ENCODE data around the gene ZNF566.

DNA sequence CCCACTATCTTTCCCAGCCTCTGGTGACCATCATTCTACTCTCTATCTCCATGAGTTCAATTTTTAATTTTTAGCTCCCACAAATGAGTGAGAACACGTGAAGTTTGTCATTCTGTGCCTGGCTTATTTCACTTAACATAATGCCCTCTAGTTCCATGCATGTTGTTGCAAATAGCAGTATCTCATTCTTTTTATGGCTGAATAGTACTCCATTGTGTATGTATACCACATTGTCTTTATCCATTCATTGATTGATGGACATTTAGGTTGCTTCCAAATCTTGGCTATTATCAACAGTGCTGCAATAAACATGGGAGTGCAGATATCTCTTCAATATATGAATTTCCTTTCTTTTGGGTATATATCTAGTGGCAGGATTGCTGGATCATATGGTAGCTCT is 48.0 kb downstream of the ZNF566 start:
- TF ChIP-seq, protein P1, sequence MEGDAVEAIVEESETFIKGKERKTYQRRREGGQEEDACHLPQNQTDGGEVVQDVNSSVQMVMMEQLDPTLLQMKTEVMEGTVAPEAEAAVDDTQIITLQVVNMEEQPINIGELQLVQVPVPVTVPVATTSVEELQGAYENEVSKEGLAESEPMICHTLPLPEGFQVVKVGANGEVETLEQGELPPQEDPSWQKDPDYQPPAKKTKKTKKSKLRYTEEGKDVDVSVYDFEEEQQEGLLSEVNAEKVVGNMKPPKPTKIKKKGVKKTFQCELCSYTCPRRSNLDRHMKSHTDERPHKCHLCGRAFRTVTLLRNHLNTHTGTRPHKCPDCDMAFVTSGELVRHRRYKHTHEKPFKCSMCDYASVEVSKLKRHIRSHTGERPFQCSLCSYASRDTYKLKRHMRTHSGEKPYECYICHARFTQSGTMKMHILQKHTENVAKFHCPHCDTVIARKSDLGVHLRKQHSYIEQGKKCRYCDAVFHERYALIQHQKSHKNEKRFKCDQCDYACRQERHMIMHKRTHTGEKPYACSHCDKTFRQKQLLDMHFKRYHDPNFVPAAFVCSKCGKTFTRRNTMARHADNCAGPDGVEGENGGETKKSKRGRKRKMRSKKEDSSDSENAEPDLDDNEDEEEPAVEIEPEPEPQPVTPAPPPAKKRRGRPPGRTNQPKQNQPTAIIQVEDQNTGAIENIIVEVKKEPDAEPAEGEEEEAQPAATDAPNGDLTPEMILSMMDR (IDR thresholded peaks at IDR 0.05; ENCODE audit: low read depth, low read length) = no peak
- no peak for TF ChIP-seq EZH2phosphoT487 (IDR thresholded peaks at IDR 0.05; ENCODE audit: low read depth)
